T follicular helper cell (primary cell): Measurements from ENCODE around the gene NANS.

ENCODE experiments used
- DNase-seq: peaks from one replicate; pipeline ENCODE4 v3.0.0-alpha.2; 2020; ENCODE audit warnings: low read depth

NANS gene

DNA sequence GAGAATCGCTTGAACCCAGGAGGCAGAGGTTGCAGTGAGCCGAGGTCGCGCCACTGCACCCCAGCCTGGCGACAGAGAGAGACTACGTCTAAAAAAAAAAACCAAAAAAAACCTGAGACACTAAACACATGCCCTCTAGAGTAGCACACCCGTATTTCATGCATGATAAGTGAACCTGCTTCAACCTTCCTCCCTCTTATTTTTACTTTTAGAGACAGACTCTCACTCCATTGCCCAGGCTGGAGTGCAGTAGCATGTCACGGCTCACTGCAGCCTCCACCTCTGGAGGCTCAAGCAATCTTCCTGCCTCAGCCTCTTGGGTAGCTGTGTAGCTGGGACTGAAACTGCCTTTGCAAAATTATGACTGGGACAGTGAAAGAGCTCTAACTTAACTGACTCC, 17.6 kb upstream of the NANS start:
- DNase-seq, result no peak

- no peak for DNase-seq
Observed at GRCh38 chr9:98039607-98040017, 16.9 kb upstream of the NANS start.

GRCh38 chr9:98040212-98040611, 16.3 kb upstream of the NANS start:
- no peak for DNase-seq

GRCh38 chr9:98043915-98044314, 12.6 kb upstream of the NANS start:
- no peak for DNase-seq

- DNase-seq, result no peak
Observed at GRCh38 chr9:98045234-98046179, 11.0 kb upstream of the NANS start.

GRCh38 chr9:98046180-98046543, 10.4 kb upstream of the NANS start:
- DNase-seq, result no peak

- no peak for DNase-seq
Observed at GRCh38 chr9:98047002-98047401, 9.5 kb upstream of the NANS start.

DNA sequence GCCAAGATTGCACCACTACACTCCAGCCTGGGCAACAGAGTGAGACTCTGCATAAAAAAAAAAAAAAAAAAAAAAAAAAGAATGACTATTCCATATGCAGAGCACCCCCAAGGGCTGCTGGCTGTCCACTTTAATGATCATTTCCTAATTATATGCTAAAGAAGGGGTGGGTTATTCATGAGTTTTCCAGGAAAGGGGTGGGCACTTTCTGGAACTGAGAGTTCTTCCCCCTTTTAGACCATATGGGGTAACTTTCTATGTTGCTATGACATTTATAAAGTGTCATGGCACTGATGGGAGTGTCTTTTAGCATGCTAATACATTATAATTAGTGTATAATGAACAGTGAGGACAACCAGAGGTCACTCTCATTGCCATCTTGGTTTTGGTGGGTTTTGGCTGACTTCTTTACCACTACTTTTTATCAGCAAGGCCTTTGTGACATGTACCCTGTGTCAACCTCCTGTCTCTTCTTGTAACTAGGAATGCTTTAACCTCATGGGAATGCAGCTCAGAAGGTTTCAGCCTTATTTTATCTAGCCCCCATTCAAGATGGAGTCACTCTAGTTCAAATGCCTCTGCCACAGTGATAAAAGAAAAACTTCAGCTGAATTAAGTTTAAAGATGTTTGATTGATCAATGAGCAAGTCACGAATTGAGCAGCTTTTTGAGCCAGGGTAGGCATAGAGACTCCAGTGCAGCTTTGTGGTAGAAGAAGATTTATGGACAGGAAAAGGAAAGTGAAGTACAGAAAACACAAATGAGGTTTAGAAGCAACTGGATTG, 7.1 kb upstream of the NANS start:
- DNase-seq, result no peak

DNA sequence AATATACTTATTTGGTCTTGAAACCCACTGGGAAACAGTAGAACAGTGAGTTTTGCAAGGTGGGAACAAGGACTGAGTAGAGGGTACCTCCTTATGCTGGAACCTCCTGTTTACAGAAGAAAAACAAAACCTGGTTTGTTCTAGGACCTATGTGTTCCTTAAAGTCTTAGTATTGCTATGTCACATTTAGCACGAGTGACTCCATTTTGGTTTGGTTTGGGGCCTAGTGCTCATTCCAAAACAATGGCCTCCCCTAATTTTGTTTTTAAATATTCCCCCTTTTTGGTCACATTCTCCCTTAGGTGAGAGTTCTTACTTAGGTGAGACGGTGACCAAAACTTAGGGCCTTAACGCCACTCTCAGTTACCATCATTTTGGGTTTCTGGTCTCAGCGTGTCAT, 6.2 kb upstream of the NANS start:
- no peak for DNase-seq

DNA sequence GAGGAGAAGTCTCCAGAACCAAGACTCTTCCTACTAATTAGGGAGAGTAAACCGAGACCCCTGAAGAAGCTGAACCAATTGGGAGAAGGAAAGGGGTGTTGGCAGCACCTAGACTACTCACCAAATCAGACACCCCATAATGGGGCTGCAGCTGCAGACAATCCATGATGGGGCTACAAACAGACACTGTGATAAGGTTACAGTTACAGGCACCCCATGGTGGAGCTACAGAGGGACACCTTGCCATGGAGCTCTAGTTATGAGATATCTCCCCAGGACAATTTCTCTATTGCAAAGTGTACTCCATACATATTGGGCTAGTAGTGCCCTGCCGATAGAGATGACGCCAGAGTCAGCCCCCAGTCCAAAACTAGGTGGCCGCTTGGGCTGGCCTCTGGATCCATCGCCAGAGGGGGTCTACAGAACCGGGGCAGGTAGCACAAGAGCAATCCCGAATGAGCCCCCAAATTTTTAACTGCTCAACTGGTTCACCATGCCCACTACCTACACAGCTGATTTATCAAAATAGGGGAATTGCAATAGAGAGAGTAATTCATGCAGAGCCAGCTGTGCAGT, 2.1 kb upstream of the NANS start:
- no peak for DNase-seq

- no peak for DNase-seq
Observed at GRCh38 chr9:98057138-98057799, 737 bp downstream of the NANS start.

DNA sequence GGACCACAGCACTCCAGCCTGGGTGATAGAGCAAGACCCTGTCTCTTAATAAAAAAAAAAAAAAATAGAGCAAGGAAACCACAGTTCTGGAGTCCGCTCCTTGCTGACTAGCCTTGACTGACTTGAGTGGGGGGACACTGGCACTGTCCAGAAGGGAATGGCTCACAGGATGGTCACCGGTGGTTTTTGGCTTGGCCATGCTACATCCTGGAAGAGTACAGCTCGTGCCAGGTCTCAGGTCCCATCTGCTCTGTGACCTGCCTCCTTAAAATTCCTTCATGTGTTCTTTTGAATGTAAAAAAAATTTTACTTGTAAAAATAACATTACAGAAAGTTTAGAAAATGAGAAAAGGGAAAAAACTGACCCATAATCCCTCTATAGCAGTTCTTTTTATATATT, 5.6 kb downstream of the NANS start:
- no peak for DNase-seq

GRCh38 chr9:98064623-98065392, 8.3 kb downstream of the NANS start:
- no peak for DNase-seq

GRCh38 chr9:98066235-98066634, 9.7 kb downstream of the NANS start:
- no peak for DNase-seq

- DNase-seq, result no peak
Observed at GRCh38 chr9:98067184-98067583, 10.7 kb downstream of the NANS start.

DNA sequence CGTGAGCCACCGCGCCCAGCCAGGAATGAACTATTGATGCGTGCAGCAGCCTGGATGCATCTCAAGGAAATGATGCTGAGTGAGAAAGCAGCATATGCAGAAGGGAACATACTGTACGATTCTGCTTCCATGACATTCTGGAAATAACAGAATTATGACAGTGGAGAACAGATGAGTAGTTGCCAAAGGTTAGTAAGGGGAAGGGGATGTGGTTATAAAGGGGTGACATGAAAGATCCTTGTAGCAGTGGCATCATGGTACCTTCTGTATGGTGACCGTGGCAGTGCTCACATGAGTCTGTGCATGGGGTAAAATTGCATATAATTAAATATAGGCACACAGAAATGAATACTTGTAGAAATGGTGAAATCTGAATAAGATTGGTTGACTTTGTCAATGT, 13.0 kb downstream of the NANS start:
- DNase-seq, result no peak

DNA sequence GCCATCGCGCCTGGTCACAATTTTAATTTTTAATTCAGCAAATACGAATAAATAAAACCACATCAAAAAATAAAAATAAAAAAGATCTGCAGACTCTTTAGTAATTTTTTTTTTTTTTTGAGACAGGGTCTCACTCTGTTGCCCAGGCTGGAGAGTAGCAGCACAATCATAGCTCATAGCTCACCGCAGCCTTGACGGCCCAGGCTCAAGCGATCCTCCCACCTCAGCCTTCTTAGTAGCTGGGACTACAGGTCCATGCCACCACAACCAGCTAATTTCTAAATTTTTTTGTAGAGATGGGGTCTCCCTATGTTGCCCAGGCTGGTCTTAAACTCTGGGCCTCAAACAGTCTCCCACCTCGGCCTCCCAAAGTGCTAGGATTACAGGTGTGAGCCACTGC, 14.2 kb downstream of the NANS start:
- DNase-seq, result no peak

DNA sequence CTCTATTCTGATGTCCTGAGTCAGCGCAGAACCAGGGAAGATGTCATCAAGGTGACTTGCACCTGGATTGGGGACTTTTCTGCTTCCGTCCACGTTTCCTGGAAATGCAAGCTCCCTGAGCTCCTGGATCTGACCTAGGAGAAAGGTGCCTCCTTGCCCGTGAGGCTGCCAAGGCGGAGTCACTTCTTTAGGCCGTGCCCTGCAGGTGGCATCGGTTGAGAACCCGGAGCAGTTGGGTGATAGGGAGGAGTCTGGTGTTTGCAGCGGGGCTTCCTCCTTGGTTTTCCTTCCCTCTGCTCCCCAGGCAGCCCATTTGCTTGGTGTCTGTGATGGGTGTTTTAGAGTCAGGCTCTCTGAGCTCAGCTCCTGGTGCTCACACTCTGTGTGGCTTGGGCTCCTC, 15.2 kb downstream of the NANS start:
- DNase-seq, result no peak

DNA sequence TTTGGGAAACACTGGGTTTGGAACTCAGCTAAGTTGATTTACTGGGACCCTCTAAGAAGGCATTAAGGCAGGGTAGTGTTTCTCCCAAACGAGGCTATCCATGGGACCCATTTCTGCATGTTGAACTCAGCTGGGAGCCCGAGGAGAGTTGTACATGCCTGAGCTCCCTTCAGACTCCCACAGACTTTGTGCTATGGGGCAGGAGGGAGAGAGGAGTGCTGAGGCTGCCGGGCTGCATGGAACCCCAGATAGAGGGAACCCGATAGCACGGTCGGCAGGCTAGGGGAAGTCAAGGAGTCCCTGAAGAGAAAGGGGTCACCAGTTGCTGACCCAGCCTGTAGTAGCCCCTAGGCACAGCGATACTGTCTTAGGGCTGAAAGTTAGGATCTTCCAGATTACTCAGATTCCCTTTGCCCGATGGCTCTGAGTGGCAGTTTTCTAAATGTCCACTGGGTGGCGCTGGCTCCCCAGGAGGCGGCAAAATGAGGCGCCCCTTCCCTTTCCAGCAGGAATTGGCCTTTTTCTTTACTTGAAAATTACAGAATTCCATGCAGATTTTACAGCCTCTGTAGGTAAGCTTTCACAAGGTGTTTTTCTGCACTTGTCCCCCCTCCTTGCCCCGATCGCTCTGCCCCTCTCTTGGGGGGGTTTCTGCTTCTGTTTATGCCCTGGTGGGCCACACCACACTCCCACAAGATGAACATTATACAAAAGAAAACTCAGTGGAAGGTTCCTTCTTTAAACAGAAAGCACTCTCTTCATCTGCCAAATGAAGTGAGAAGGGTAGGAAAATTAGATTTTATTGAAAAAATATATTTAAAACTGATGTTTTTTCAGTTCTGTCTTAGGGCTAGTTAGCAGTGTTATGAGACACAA, 17.8 kb downstream of the NANS start:
- DNase-seq, result peak; percentile 53

DNA sequence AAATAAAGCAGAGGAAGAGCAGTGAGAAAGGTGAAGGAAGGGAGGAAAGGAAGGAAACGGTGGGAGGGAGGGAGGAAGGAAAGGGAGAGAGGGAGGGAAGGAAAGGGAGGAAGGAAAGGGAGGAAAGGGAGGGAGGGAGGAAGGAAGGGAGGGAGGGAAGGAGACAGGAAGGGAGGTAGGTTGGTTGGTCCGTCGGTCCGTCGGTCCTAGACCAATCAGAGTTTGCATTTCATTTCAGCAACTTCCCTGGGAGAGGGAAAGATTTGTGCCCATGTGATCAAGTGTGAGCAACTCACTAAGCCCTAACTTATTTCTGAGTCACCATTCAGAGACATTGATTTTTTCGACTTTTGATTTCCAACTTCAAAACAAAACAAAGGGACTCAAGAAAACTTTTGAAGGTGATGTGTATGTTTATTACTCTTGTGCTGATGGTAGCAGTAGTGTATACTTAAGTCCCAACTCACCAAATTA, 18.8 kb downstream of the NANS start:
- no peak for DNase-seq
